SK-N-SH (cell line): ENCODE measurements around the gene LCA5L. TPM values are rescaled to one million over a fixed set of nuclear protein-coding genes. Genes with fewer than 3 reads are reported as not detected.

Source experiments
- CTCF ChIA-PET: fragments of 300-600, 350-600 bp; formaldehyde crosslinking; extraction: SDS; loops from one replicate; lab custom pipeline; 2021; lab: Yijun Ruan, JAX
- POLR2A ChIA-PET: fragments of 350-600 bp; sonication (Branson Sonifier 250); formaldehyde crosslinking; extraction: SDS; loops from one replicate; lab custom pipeline; 2020; ENCODE audit warnings: antibody characterized with exemption, inconsistent platforms; lab: Yijun Ruan, JAX
- DNase-seq: peaks from one replicate; pipeline ENCODE4 v3.0.0; 2012
- H2AFZ ChIP-seq: fragments of 200-600 bp; sonication (generic); 2 replicates; pipeline ENCODE4 v1.8.1; 2016; ENCODE audit warnings: antibody characterized with exemption, mild to moderate bottlenecking, low read depth
- H3F3A ChIP-seq: fragments of 200-600 bp; sonication (generic); replicated peaks from 2 replicates; pipeline ENCODE3; 2016; ENCODE audit warnings: antibody characterized with exemption, mild to moderate bottlenecking; ENCODE audit not compliant: insufficient read depth
- H3K27ac ChIP-seq, 2 experiments: fragments of 200-500 bp in 1 of 2; fragments of 200-600 bp in 1 of 2; sonication (Bioruptor generic) in 1 of 2; sonication (generic), shearing (Covaris generic) in 1 of 2; 2 replicates each; pipeline versions ENCODE4 v1.5.1 to v1.6.1; 2014 to 2016; ENCODE audit warnings: low read depth in 2 of 2, inconsistent platforms in 1 of 2, low read length in 1 of 2, mild to moderate bottlenecking in 1 of 2, mixed read lengths in 1 of 2
- H3K27me3 ChIP-seq: fragments of 200-600 bp; sonication (generic), shearing (Covaris generic); 2 replicates; pipeline ENCODE4 v1.6.1; 2016; ENCODE audit warnings: mixed run types; ENCODE audit not compliant: insufficient read depth
- H3K36me3 ChIP-seq, 2 experiments: fragments of 200-500 bp in 1 of 2; fragments of 200-600 bp in 1 of 2; sonication (Bioruptor generic) in 1 of 2; sonication (generic) in 1 of 2; replicated peaks in 1 of 2; 2 replicates each; pipeline versions ENCODE3 to v1.5.1; 2014 to 2016; ENCODE audit warnings: low read length in 1 of 2, mild to moderate bottlenecking in 1 of 2; ENCODE audit not compliant: insufficient read depth in 2 of 2, control insufficient read depth in 1 of 2
- H3K4me1 ChIP-seq, 2 experiments: fragments of 200-500 bp in 1 of 2; fragments of 200-600 bp in 1 of 2; sonication (Bioruptor generic) in 1 of 2; sonication (generic), shearing (Covaris generic) in 1 of 2; 2 replicates each; pipeline versions ENCODE4 v1.5.1 to v1.6.1; 2014 to 2016; ENCODE audit warnings: low read depth in 1 of 2, low read length in 1 of 2, mixed run types in 1 of 2; ENCODE audit not compliant: insufficient read depth in 2 of 2, control insufficient read depth in 1 of 2
- H3K4me2 ChIP-seq: fragments of 200-600 bp; sonication (generic), shearing (Covaris generic); 2 replicates; pipeline ENCODE4 v1.6.1; 2017; ENCODE audit warnings: mixed run types
- H3K4me3 ChIP-seq, 2 experiments: fragments of 200-500 bp in 1 of 2; fragments of 200-600 bp in 1 of 2; sonication (Bioruptor generic) in 1 of 2; sonication (generic), shearing (Covaris generic) in 1 of 2; 2 replicates each; pipeline versions ENCODE4 v1.5.1 to v1.8.1; 2014 to 2016; ENCODE audit warnings: low read depth in 2 of 2, inconsistent platforms in 1 of 2, low read length in 1 of 2, mild to moderate bottlenecking in 1 of 2, mixed read lengths in 1 of 2, moderate library complexity in 1 of 2
- H3K79me2 ChIP-seq: fragments of 200-600 bp; sonication (generic); 2 replicates; pipeline ENCODE4 v1.8.1; 2017; ENCODE audit warnings: mild to moderate bottlenecking; ENCODE audit not compliant: insufficient read depth
- H3K9ac ChIP-seq: fragments of 200-600 bp; sonication (generic); 2 replicates; pipeline ENCODE4 v1.6.1; 2017; ENCODE audit warnings: mixed run types
- H3K9me2 ChIP-seq: fragments of 200-600 bp; sonication (generic); 2 replicates; pipeline ENCODE4 v1.6.1; 2017; ENCODE audit warnings: mixed run types
- H3K9me3 ChIP-seq: fragments of 200-600 bp; sonication (generic); 2 replicates; pipeline ENCODE4 v1.6.1; 2017; ENCODE audit warnings: mixed run types, mild to moderate bottlenecking, moderate library complexity
- H4K20me1 ChIP-seq: fragments of 200-600 bp; sonication (generic); 2 replicates; pipeline ENCODE4 v1.6.1; 2017; ENCODE audit warnings: mild to moderate bottlenecking, mixed run types; ENCODE audit not compliant: insufficient read depth
- ELF1 ChIP-seq: IDR thresholded peaks from 2 replicates; pipeline ENCODE4 v1.4.0; 2012
- EP300 ChIP-seq, 2 experiments: IDR thresholded peaks; 2 replicates each; pipeline versions ENCODE4 v1.4.0 to v1.6.1; 2012; ENCODE audit warnings: borderline replicate concordance in 1 of 2, low read depth in 1 of 2, low read length in 1 of 2
- FOXJ3 ChIP-seq: sonication (generic); formaldehyde crosslinking; IDR thresholded peaks from 2 replicates; pipeline ENCODE4 v1.5.1; 2020; ENCODE audit warnings: mild to moderate bottlenecking, missing genetic modification reagents
- GATA2 ChIP-seq: sonication (generic); formaldehyde crosslinking; IDR thresholded peaks from 2 replicates; pipeline ENCODE4 v1.5.0; 2020; ENCODE audit warnings: mild to moderate bottlenecking, missing genetic modification reagents
- MAX ChIP-seq: IDR thresholded peaks from 2 replicates; pipeline ENCODE4 v1.4.0; 2012; ENCODE audit warnings: low read depth
- MEF2A ChIP-seq: IDR thresholded peaks from 2 replicates; pipeline ENCODE4 v1.4.0; 2012; ENCODE audit warnings: low read depth, borderline replicate concordance
- NFIC ChIP-seq: IDR thresholded peaks from 2 replicates; pipeline ENCODE4 v1.4.0; 2012; ENCODE audit warnings: borderline replicate concordance
- NRF1 ChIP-seq: IDR thresholded peaks from 2 replicates; pipeline ENCODE4 v1.6.1; 2012; ENCODE audit warnings: low read depth, mild to moderate bottlenecking, low read length
- PBX3 ChIP-seq: IDR thresholded peaks from 2 replicates; pipeline ENCODE4; 2012
- POLR2AphosphoS5 ChIP-seq: IDR thresholded peaks from 2 replicates; pipeline ENCODE4 v1.6.1; 2012; ENCODE audit warnings: low read depth, low read length
- RAD21 ChIP-seq: IDR thresholded peaks from 2 replicates; pipeline ENCODE4 v1.6.1; 2012; ENCODE audit warnings: mild to moderate bottlenecking, low read length
- RFX5 ChIP-seq: IDR thresholded peaks from 2 replicates; pipeline ENCODE4 v1.6.1; 2012; ENCODE audit warnings: mild to moderate bottlenecking, improper control_type of control experiment, low read length
- TCF12 ChIP-seq: IDR thresholded peaks from 2 replicates; pipeline ENCODE4 v1.4.0; 2012
- USF1 ChIP-seq: IDR thresholded peaks from 2 replicates; pipeline ENCODE4 v1.4.0; 2012; ENCODE audit warnings: low read depth, borderline replicate concordance
- YY1 ChIP-seq: IDR thresholded peaks from 2 replicates; pipeline ENCODE4 v1.4.0; 2012; ENCODE audit warnings: low read depth, mild to moderate bottlenecking
- WGBS: methylation state at CpG from one replicate; pipeline ENCODE4 v1.1.6; 2017; ENCODE audit warnings: low lambda C conversion rate; 5-methylcytosine and 5-hydroxymethylcytosine counted together
- polyA plus RNA-seq, 3 experiments: library from polyadenylated mRNA; depleted of rRNA; stranded (reverse); fragments of >200 nt; gene quantifications; 2 replicates each; pipeline ENCODE4 v1.2.3, GENCODE V29; 2012

The LCA5L gene
- polyA plus RNA-seq, 1 of the 3 experiments (the other 2 are of a cell fraction): 0.74 TPM

- DNase-seq: no peak
- Histone ChIP-seq H3K36me3 (no peaks in the 10 kb centered on the region), H3K79me2 (no peaks in the 10 kb centered on the region), H3K27ac (no peak overlapping the region), H3K4me1 (no peaks in the 10 kb centered on the region), H3F3A (no peaks in the 10 kb centered on the region), H3K9ac (no peak overlapping the region), H3K4me3 (no peak overlapping the region), H3K4me2 (no peak overlapping the region), H4K20me1 (no peaks in the 10 kb centered on the region), H3K9me3 (no peaks in the 10 kb centered on the region), H3K9me2 (no peaks in the 10 kb centered on the region), H3K27me3 (no peaks in the 10 kb centered on the region), H2AFZ (no peak overlapping the region)
- TF ChIP-seq RFX5: no peak
- no peak for TF ChIP-seq ELF1
- TF ChIP-seq TCF12: no peak
- WGBS: 64% methylated on average over 2 of the region's 2 CpGs
- CTCF ChIA-PET: interaction anchor here (0.6 to 2.7 kb wide), 3 partner anchors 12 to 65 kb away, joined by 3 to 15 read pairs (median 5); no protein-coding TSS in a partner anchor
- POLR2A ChIA-PET: no interaction called here
These were observed 70.1 kb downstream of the LCA5L start for GRCh38 chr21:39375446-39375845.

GRCh38 chr21:39374046-39374445 is 71.5 kb downstream of the LCA5L start:
- peak overlapping the region; percentile 70 for H2AFZ ChIP-seq
- CTCF ChIA-PET: interaction anchor here (0.6 to 2.7 kb wide), 8 partner anchors 12 to 66 kb away, joined by 3 to 15 read pairs (median 4); no protein-coding TSS in a partner anchor
- 66% methylated on average over 6 of the region's 6 CpGs for WGBS

More at GRCh38 chr21:39374046-39374445, 71.5 kb downstream of the LCA5L start:
- no peaks in the 10 kb centered on the region for H3K9me3 ChIP-seq
- no peaks in the 10 kb centered on the region for H3K79me2 ChIP-seq
- no peak overlapping the region for H3K4me3 ChIP-seq
- H3K4me2 ChIP-seq: no peak overlapping the region
- TF ChIP-seq PBX3: no peak
- TF ChIP-seq MEF2A: no peak
- no peak for TF ChIP-seq ELF1
- TF ChIP-seq EP300 (IDR thresholded peaks at IDR 0.05; ENCODE audit: borderline replicate concordance in 1 of 2, low read depth in 1 of 2, low read length in 1 of 2): no peak
- TF ChIP-seq FOXJ3 (CRISPR knock-in tag): no peak
- TF ChIP-seq POLR2AphosphoS5: no peak
- no peak for TF ChIP-seq NFIC
- TF ChIP-seq RAD21: no peak
- TF ChIP-seq NRF1: no peak
- no peak for TF ChIP-seq YY1
- no peak for TF ChIP-seq MAX
- no peak for TF ChIP-seq USF1
- TF ChIP-seq GATA2 (CRISPR knock-in tag): no peak
- TF ChIP-seq RFX5: no peak
- POLR2A ChIA-PET: interaction anchor here (2.0 kb wide), 1 partner anchor 25 kb away, joined by 6 read pairs; the partner anchor contains the start of gene HMGN1
- H3K27ac ChIP-seq: no peak overlapping the region
- H3K4me1 ChIP-seq: no peaks in the 10 kb centered on the region
- H3F3A ChIP-seq: no peaks in the 10 kb centered on the region
- H3K36me3 ChIP-seq: no peaks in the 10 kb centered on the region
- H3K27me3 ChIP-seq: no peaks in the 10 kb centered on the region
- H4K20me1 ChIP-seq: no peaks in the 10 kb centered on the region
- no peaks in the 10 kb centered on the region for H3K9me2 ChIP-seq
- no peak overlapping the region for H3K9ac ChIP-seq
- DNase-seq: no peak
